NCI-H2107 treated with DMSO at 0.1 percent for 48 hours (cell line): ENCODE results near the gene GSC.

ENCODE experiments used
- DNase-seq: peaks from one replicate; lab custom pipeline; 2025; ENCODE audit not compliant: unreplicated experiment; lab: John Stamatoyannopoulos, UW

The GSC gene

GRCh38 chr14:94771906-94772490, 2.1 kb upstream of the GSC start:
- no peak for DNase-seq

- no peak for DNase-seq
Observed at GRCh38 chr14:94771158-94771905, 1.4 kb upstream of the GSC start.

- DNase-seq, result no peak
Observed at GRCh38 chr14:94770815-94771157, 873 bp upstream of the GSC start.

- DNase-seq, result no peak
Observed at GRCh38 chr14:94770251-94770749, 387 bp upstream of the GSC start.

- DNase-seq, result no peak
Observed at GRCh38 chr14:94768521-94769390, 1.2 kb downstream of the GSC start.

- DNase-seq, result no peak
Observed at GRCh38 chr14:94768141-94768520, 1.8 kb downstream of the GSC start.

GRCh38 chr14:94767321-94767878, 2.5 kb downstream of the GSC start:
- no peak for DNase-seq

GRCh38 chr14:94764573-94764972, 5.3 kb downstream of the GSC start:
- DNase-seq, result no peak

- no peak for DNase-seq
Observed at GRCh38 chr14:94762431-94762830, 7.5 kb downstream of the GSC start.

GRCh38 chr14:94761997-94762377, 7.9 kb downstream of the GSC start:
- DNase-seq, result no peak

GRCh38 chr14:94761348-94761996, 8.4 kb downstream of the GSC start:
- DNase-seq, result no peak

- no peak for DNase-seq
Observed at GRCh38 chr14:94756310-94756882, 13.5 kb downstream of the GSC start.

- no peak for DNase-seq
Observed at GRCh38 chr14:94754391-94754942, 15.4 kb downstream of the GSC start.

GRCh38 chr14:94752591-94753436, 17.1 kb downstream of the GSC start:
- DNase-seq, result no peak

GRCh38 chr14:94751956-94752355, 18.0 kb downstream of the GSC start:
- no peak for DNase-seq

GRCh38 chr14:94751321-94751720, 18.6 kb downstream of the GSC start:
- no peak for DNase-seq

- DNase-seq, result no peak
Observed at GRCh38 chr14:94750371-94750770, 19.5 kb downstream of the GSC start.

- no peak for DNase-seq
Observed at GRCh38 chr14:94748667-94749347, 21.1 kb downstream of the GSC start.

GRCh38 chr14:94747739-94748138, 22.2 kb downstream of the GSC start:
- no peak for DNase-seq
